ENCODE measurements around the gene PPM1L.

Gene PPM1L

DNA sequence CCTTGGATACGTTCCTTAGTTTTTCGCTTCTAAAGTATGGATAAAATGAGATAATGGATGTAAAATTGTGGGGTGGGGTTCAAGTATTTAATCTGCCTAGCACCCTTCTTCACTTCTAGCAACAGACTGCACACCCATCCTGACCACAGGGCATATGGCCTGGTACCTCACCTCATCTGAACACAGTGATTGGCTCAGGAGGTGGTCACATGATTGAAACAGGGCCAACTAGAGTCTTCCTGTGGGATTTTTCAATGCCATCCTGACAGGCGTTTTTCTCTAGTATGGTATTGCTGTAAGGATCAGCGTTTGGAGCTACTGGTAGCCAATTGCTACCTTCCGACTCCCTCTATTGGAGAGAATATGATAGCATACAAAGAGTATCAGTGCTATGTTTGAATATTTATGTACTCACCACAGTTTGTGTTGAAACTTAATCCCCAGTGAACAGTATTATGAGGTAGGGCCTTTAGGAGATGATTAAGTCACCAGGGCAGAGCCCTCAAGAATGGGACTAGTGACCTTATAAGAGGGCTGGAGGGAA lies 172.2 kb downstream of the PPM1L start:
- Histone ChIP-seq H3K27ac (ENCODE audit: low read depth, low read length) (no peak overlapping the region), H3K9me3 (ENCODE audit: control insufficient read depth, insufficient read depth, low read depth, low read length) (no peaks in the 10 kb centered on the region), H3K4me3 (ENCODE audit: low read depth, low read length) (no peak overlapping the region), H3K27me3 (ENCODE audit: control insufficient read depth, insufficient read depth, low read length) (no peaks in the 10 kb centered on the region), H3K36me3 (ENCODE audit: control insufficient read depth, insufficient read depth, low read length) (no peaks in the 10 kb centered on the region), H3K4me1 (ENCODE audit: control insufficient read depth, insufficient read depth, low read length) (no peaks in the 10 kb centered on the region), H3K9ac (ENCODE audit: low read length) (no peak overlapping the region)

DNA sequence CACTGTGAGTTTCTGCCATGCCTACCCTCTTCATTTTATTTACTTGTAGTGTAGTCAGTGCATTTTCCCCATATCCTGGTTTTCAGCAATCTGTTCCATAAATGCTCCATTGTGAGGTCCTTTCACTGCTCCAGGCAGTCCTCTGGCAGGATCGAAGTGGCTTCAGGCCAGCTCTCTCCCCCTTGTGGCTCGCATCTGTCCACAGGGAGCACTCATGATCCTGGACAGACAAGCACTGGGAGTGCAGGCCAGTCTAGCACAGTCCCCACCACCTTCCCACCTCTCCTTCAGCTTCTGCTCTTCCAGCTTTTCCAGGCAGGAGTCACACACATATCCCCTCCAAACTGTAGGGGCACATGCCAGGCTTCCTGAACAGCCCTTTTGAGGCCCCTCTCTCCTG lies 173.6 kb downstream of the PPM1L start:
- no peaks in the 10 kb centered on the region for H3K4me1 ChIP-seq (ENCODE audit: control insufficient read depth, insufficient read depth, low read length)

GRCh38 chr3:160931474-160931873 lies 175.4 kb downstream of the PPM1L start:
- Histone ChIP-seq H3K4me1 (ENCODE audit: control insufficient read depth, insufficient read depth, low read length) (no peaks in the 10 kb centered on the region), H3K27me3 (ENCODE audit: control insufficient read depth, insufficient read depth, low read length) (no peaks in the 10 kb centered on the region)

More for the DNA sequence above, 173.6 kb downstream of the PPM1L start:
- H3K4me3 ChIP-seq (ENCODE audit: low read depth, low read length) = no peak overlapping the region
- no peak overlapping the region for H3K27ac ChIP-seq (ENCODE audit: low read depth, low read length)
- no peak overlapping the region for H3K9ac ChIP-seq (ENCODE audit: low read length)
- no peaks in the 10 kb centered on the region for H3K9me3 ChIP-seq (ENCODE audit: control insufficient read depth, insufficient read depth, low read depth, low read length)
- H3K36me3 ChIP-seq (ENCODE audit: control insufficient read depth, insufficient read depth, low read length) = no peaks in the 10 kb centered on the region
- no peaks in the 10 kb centered on the region for H3K27me3 ChIP-seq (ENCODE audit: control insufficient read depth, insufficient read depth, low read length)

DNA sequence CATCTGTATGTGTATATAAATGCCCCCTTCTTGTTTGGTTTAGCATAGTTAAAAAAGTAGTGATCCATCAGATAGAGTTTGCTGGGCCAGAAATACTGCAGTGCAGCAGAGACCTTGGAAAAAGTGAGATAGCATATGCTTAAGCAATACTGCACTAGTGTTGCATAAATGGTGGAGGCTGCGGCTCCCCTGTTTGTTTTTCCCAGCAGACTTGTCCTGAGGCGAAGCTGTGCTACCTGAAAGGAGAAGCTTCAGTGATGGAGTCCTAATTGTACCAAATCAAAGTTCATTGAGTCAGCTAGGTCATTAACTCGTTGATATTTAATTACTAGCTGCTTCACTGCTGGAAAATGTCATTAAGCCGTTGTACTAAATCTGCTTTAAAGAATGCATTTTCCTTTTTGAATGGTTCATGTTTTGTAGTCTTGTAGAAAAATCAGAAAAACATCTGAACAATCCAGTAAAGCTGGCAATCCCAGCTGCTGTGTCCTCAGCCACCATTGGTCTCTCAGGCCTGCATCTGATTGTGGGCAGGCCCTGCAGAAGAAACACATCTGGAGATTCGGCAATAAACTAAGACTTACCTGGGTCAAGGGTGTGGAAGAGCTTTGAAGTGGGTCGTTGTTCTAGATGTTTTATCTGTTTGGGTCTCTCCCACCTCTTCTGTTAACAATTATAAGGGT lies 179.5 kb downstream of the PPM1L start:
- H3K36me3 ChIP-seq (ENCODE audit: control insufficient read depth, insufficient read depth, low read length) = no peaks in the 10 kb centered on the region
- H3K27me3 ChIP-seq (ENCODE audit: control insufficient read depth, insufficient read depth, low read length) = no peaks in the 10 kb centered on the region
- H3K9me3 ChIP-seq (ENCODE audit: control insufficient read depth, insufficient read depth, low read depth, low read length) = peaks cover 14% of the 10 kb centered on the region
- no peak overlapping the region for H3K9ac ChIP-seq (ENCODE audit: low read length)
- no peak overlapping the region for H3K4me3 ChIP-seq (ENCODE audit: low read depth, low read length)
- H3K4me1 ChIP-seq (ENCODE audit: control insufficient read depth, insufficient read depth, low read length) = no peaks in the 10 kb centered on the region
- no peak overlapping the region for H3K27ac ChIP-seq (ENCODE audit: low read depth, low read length)

More at GRCh38 chr3:160931474-160931873, 175.4 kb downstream of the PPM1L start:
- no peaks in the 10 kb centered on the region for H3K36me3 ChIP-seq (ENCODE audit: control insufficient read depth, insufficient read depth, low read length)
- no peak overlapping the region for H3K9ac ChIP-seq (ENCODE audit: low read length)
- H3K27ac ChIP-seq (ENCODE audit: low read depth, low read length) = no peak overlapping the region
- no peaks in the 10 kb centered on the region for H3K9me3 ChIP-seq (ENCODE audit: control insufficient read depth, insufficient read depth, low read depth, low read length)
- H3K4me3 ChIP-seq (ENCODE audit: low read depth, low read length) = no peak overlapping the region

- Histone ChIP-seq H3K27ac (ENCODE audit: low read depth, low read length) (no peak overlapping the region), H3K4me3 (ENCODE audit: low read depth, low read length) (no peak overlapping the region)
Measured at GRCh38 chr3:160941885-160942494, 186.0 kb downstream of the PPM1L start.

DNA sequence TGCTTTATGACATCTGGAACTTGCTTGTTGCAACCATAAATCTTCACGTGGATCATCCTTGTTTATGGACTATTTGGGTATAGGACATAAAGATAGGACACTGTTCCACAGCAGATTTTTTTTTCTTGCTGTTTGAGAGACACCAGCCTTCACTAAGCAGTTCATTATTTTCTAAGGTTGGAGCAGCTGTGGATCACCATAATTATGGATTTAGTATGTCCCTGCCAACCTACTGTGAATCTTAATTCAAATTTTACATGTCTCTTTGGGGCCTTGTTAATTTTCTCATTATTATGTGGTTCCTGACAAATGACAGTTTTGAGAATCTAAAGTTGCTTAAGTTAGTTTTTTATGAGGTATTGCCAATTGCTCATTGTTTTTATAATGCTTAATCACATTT lies 188.0 kb downstream of the PPM1L start:
- no peak overlapping the region for H3K9ac ChIP-seq (ENCODE audit: low read length)
- H3K36me3 ChIP-seq (ENCODE audit: control insufficient read depth, insufficient read depth, low read length) = no peaks in the 10 kb centered on the region
- no peak overlapping the region for H3K4me3 ChIP-seq (ENCODE audit: low read depth, low read length)
- H3K4me1 ChIP-seq (ENCODE audit: control insufficient read depth, insufficient read depth, low read length) = no peaks in the 10 kb centered on the region
- no peaks in the 10 kb centered on the region for H3K27me3 ChIP-seq (ENCODE audit: control insufficient read depth, insufficient read depth, low read length)
- no peak overlapping the region for H3K27ac ChIP-seq (ENCODE audit: low read depth, low read length)
- H3K9me3 ChIP-seq (ENCODE audit: control insufficient read depth, insufficient read depth, low read depth, low read length) = peaks cover 17% of the 10 kb centered on the region

More at GRCh38 chr3:160941885-160942494, 186.0 kb downstream of the PPM1L start:
- H3K36me3 ChIP-seq (ENCODE audit: control insufficient read depth, insufficient read depth, low read length) = no peaks in the 10 kb centered on the region
- peaks cover 18% of the 10 kb centered on the region for H3K9me3 ChIP-seq (ENCODE audit: control insufficient read depth, insufficient read depth, low read depth, low read length)
- no peak overlapping the region for H3K9ac ChIP-seq (ENCODE audit: low read length)
- H3K27me3 ChIP-seq (ENCODE audit: control insufficient read depth, insufficient read depth, low read length) = no peaks in the 10 kb centered on the region
- H3K4me1 ChIP-seq (ENCODE audit: control insufficient read depth, insufficient read depth, low read length) = no peaks in the 10 kb centered on the region

GRCh38 chr3:160945336-160945735 lies 189.3 kb downstream of the PPM1L start:
- no peaks in the 10 kb centered on the region for H3K4me1 ChIP-seq (ENCODE audit: control insufficient read depth, insufficient read depth, low read length)
- no peaks in the 10 kb centered on the region for H3K36me3 ChIP-seq (ENCODE audit: control insufficient read depth, insufficient read depth, low read length)
- H3K27ac ChIP-seq (ENCODE audit: low read depth, low read length) = no peak overlapping the region
- peaks cover 6% of the 10 kb centered on the region for H3K9me3 ChIP-seq (ENCODE audit: control insufficient read depth, insufficient read depth, low read depth, low read length)
- no peak overlapping the region for H3K4me3 ChIP-seq (ENCODE audit: low read depth, low read length)
- no peaks in the 10 kb centered on the region for H3K27me3 ChIP-seq (ENCODE audit: control insufficient read depth, insufficient read depth, low read length)
- no peak overlapping the region for H3K9ac ChIP-seq (ENCODE audit: low read length)

DNA sequence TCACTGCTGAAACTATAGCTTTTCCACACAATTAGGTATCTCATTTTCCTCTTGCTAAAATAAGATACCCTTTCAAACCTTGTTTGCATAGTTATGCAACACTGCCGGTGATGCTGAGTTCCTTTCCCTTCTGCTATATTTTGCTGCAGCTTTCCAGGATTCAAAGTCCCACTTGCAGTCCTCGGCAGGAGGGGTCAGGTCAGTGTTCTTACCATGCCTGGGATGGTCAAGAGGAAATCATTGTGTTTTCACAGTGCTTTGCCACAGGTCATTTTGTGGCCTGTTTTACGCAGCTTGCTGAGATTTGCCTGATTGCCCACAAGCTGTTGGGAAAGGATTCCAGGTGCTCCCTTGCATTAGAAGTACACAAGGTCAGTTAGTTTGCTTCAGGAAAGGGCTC lies 192.2 kb downstream of the PPM1L start:
- no peaks in the 10 kb centered on the region for H3K27me3 ChIP-seq (ENCODE audit: control insufficient read depth, insufficient read depth, low read length)
- no peaks in the 10 kb centered on the region for H3K9me3 ChIP-seq (ENCODE audit: control insufficient read depth, insufficient read depth, low read depth, low read length)
- H3K4me3 ChIP-seq (ENCODE audit: low read depth, low read length) = no peak overlapping the region
- H3K36me3 ChIP-seq (ENCODE audit: control insufficient read depth, insufficient read depth, low read length) = no peaks in the 10 kb centered on the region
- no peak overlapping the region for H3K27ac ChIP-seq (ENCODE audit: low read depth, low read length)
- H3K4me1 ChIP-seq (ENCODE audit: control insufficient read depth, insufficient read depth, low read length) = no peaks in the 10 kb centered on the region
- no peak overlapping the region for H3K9ac ChIP-seq (ENCODE audit: low read length)

- Histone ChIP-seq H3K27me3 (ENCODE audit: control insufficient read depth, insufficient read depth, low read length) (no peaks in the 10 kb centered on the region), H3K36me3 (ENCODE audit: control insufficient read depth, insufficient read depth, low read length) (no peaks in the 10 kb centered on the region), H3K4me1 (ENCODE audit: control insufficient read depth, insufficient read depth, low read length) (no peaks in the 10 kb centered on the region), H3K9me3 (ENCODE audit: control insufficient read depth, insufficient read depth, low read depth, low read length) (no peaks in the 10 kb centered on the region), H3K4me3 (ENCODE audit: low read depth, low read length) (no peak overlapping the region), H3K27ac (ENCODE audit: low read depth, low read length) (no peak overlapping the region), H3K9ac (ENCODE audit: low read length) (no peak overlapping the region)
Measured at GRCh38 chr3:160949460-160949859, 193.4 kb downstream of the PPM1L start.

- no peak overlapping the region for H3K4me3 ChIP-seq (ENCODE audit: low read depth, low read length)
- H3K27me3 ChIP-seq (ENCODE audit: control insufficient read depth, insufficient read depth, low read length) = no peaks in the 10 kb centered on the region
- H3K27ac ChIP-seq (ENCODE audit: low read depth, low read length) = no peak overlapping the region
- H3K36me3 ChIP-seq (ENCODE audit: control insufficient read depth, insufficient read depth, low read length) = no peaks in the 10 kb centered on the region
- H3K4me1 ChIP-seq (ENCODE audit: control insufficient read depth, insufficient read depth, low read length) = no peaks in the 10 kb centered on the region
- no peaks in the 10 kb centered on the region for H3K9me3 ChIP-seq (ENCODE audit: control insufficient read depth, insufficient read depth, low read depth, low read length)
- no peak overlapping the region for H3K9ac ChIP-seq (ENCODE audit: low read length)
Measured at GRCh38 chr3:160950542-160950941, 194.5 kb downstream of the PPM1L start.

DNA sequence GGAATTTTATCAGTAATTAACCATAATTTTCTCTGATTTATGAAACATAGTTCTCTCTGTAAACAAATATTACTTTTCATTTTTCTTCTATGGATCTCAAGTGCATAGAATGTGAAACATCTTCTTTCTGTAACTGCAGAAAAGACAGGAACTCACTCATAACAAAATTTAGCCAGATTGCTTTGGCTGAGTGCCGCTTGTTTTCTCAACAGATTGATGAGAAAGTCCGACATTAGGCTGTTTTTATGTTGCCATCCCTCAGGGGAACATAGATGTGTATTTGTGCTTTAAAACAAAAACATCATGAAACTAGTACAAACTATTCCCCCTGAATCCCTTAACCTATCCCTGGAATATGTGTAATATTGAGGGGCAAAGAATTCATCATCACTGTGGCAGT lies 194.9 kb downstream of the PPM1L start:
- Histone ChIP-seq H3K27me3 (ENCODE audit: control insufficient read depth, insufficient read depth, low read length) (no peaks in the 10 kb centered on the region), H3K4me1 (ENCODE audit: control insufficient read depth, insufficient read depth, low read length) (no peaks in the 10 kb centered on the region), H3K9ac (ENCODE audit: low read length) (no peak overlapping the region), H3K36me3 (ENCODE audit: control insufficient read depth, insufficient read depth, low read length) (no peaks in the 10 kb centered on the region), H3K27ac (ENCODE audit: low read depth, low read length) (no peak overlapping the region), H3K4me3 (ENCODE audit: low read depth, low read length) (no peak overlapping the region), H3K9me3 (ENCODE audit: control insufficient read depth, insufficient read depth, low read depth, low read length) (no peaks in the 10 kb centered on the region)
